ENCODE measurements around the gene TBC1D16. TPM values are rescaled to one million over a fixed set of nuclear protein-coding genes. Genes with fewer than 3 reads are reported as not detected.

TBC1D16 gene
- total and polyA plus RNA-seq, 12 donors: 4.8 to 23.3 (median 17.0) TPM

- intact Hi-C loops (cut with DNase I): loop anchor here in 8 of 10 donors (5.0 to 10.0 kb wide), 8 partner anchors 70 to 175 kb away; no protein-coding TSS in a partner anchor
- Histone ChIP-seq H3K4me3 (no peak overlapping the region), H3K9me3 (no peaks in the 10 kb centered on the region), H3K27ac (no peak overlapping the region), H3K36me3 (no peaks in the 10 kb centered on the region), H3K27me3 (peaks cover 4 to 62% (median 45%) of the 10 kb centered on the region in 7 donors), H3K4me1 (peaks cover 0 to 37% (median 14%) of the 10 kb centered on the region in 9 donors)
- no peak for TF ChIP-seq CTCF (IDR thresholded peaks at IDR 0.05)
- 83 to 87% methylated on average over 18 of the region's 18 CpGs for WGBS, 2 donors
- ATAC-seq (no peak), DNase-seq (no peak)
These were observed 118.4 kb downstream of the TBC1D16 start for GRCh38 chr17:79916991-79917901.

GRCh38 chr17:79916506-79916905 is 119.2 kb downstream of the TBC1D16 start:
- intact Hi-C loops (cut with DNase I): loop anchor here in 8 of 10 donors (5.0 to 10.0 kb wide), 8 partner anchors 69 to 174 kb away; no protein-coding TSS in a partner anchor

GRCh38 chr17:79915850-79916430 is 119.7 kb downstream of the TBC1D16 start:
- Histone ChIP-seq H3K36me3 (no peaks in the 10 kb centered on the region), H3K27me3 (peaks cover 0 to 48% (median 32%) of the 10 kb centered on the region in 7 donors), H3K9me3 (no peaks in the 10 kb centered on the region), H3K27ac (no peak overlapping the region), H3K4me1 (peaks cover 0 to 37% (median 14%) of the 10 kb centered on the region in 9 donors), H3K4me3 (no peak overlapping the region)
- intact Hi-C loops (cut with DNase I): loop anchor here in 8 of 10 donors (5.0 to 10.0 kb wide), 8 partner anchors 69 to 174 kb away; no protein-coding TSS in a partner anchor
- 42 to 48% methylated on average over 21 to 23 of the region's 23 CpGs for WGBS, 2 donors
- ATAC-seq: peak in 5 of 8 donors; percentile 24 to 54 (median 39)
- TF ChIP-seq CTCF (IDR thresholded peaks at IDR 0.05): peak in 7 of 9 donors; percentile 32 to 56 (median 52)
- peak; percentile 33 to 52 for DNase-seq

More at GRCh38 chr17:79916506-79916905, 119.2 kb downstream of the TBC1D16 start:
- Histone ChIP-seq H3K4me1 (peaks cover 0 to 37% (median 14%) of the 10 kb centered on the region in 9 donors), H3K27me3 (peaks cover 4 to 54% (median 37%) of the 10 kb centered on the region in 7 donors), H3K9me3 (no peaks in the 10 kb centered on the region), H3K4me3 (no peak overlapping the region), H3K36me3 (no peaks in the 10 kb centered on the region), H3K27ac (no peak overlapping the region)
- ATAC-seq: no peak
- no peak for DNase-seq
- TF ChIP-seq CTCF (IDR thresholded peaks at IDR 0.05): peak in 1 of 9 donors; percentile 5
- WGBS, 2 donors: 85 to 91% methylated on average over 6 of the region's 6 CpGs
